Fibroblast of lung (primary cell): ENCODE results near the gene ZNF736. TPM values are rescaled to one million over a fixed set of nuclear protein-coding genes. Genes with fewer than 3 reads are reported as not detected.

Experiments
- DNase-seq, 2 donors: peaks; one replicate each; pipeline versions ENCODE4 v3.0.0 to v3.0.0-alpha.2; 2010; ENCODE audit warnings: low read depth in 2 of 2
- H2AFZ ChIP-seq: 2 replicates; pipeline ENCODE4 v1.5.1; 2012; ENCODE audit warnings: low read length, control low read depth, inconsistent platforms
- H3K27ac ChIP-seq: 2 replicates; pipeline ENCODE4 v1.5.1; 2011; ENCODE audit warnings: low read length, control low read depth; ENCODE audit not compliant: insufficient read depth
- H3K27me3 ChIP-seq: 2 replicates; pipeline ENCODE4 v1.5.1; 2011; ENCODE audit warnings: mild to moderate bottlenecking, low read length; ENCODE audit not compliant: control insufficient read depth, insufficient read depth
- H3K36me3 ChIP-seq: 2 replicates; pipeline ENCODE4 v1.5.1; 2011; ENCODE audit warnings: low read length; ENCODE audit not compliant: control insufficient read depth, insufficient read depth
- H3K4me1 ChIP-seq: 2 replicates; pipeline ENCODE4 v1.5.1; 2011; ENCODE audit warnings: low read length; ENCODE audit not compliant: control insufficient read depth, insufficient read depth; ENCODE audit errors: extremely low read depth
- H3K4me2 ChIP-seq: 2 replicates; pipeline ENCODE4 v1.5.1; 2011; ENCODE audit warnings: low read length, control low read depth; ENCODE audit not compliant: insufficient read depth; ENCODE audit errors: extremely low read depth
- H3K4me3 ChIP-seq, 4 experiments: fragments of 200-600 bp in 1 of 4; sonication (generic) in 1 of 4; replicated peaks in 1 of 4; 2 replicates each; pipeline ENCODE4 v1.5.1; 2011 to 2016; ENCODE audit warnings: low read length in 4 of 4, low read depth in 3 of 4, mild to moderate bottlenecking in 3 of 4, control low read depth in 2 of 4, inconsistent platforms in 1 of 4, mixed read lengths in 1 of 4; ENCODE audit not compliant: insufficient read depth in 1 of 4; ENCODE audit errors: control extremely low read depth in 1 of 4
- H3K79me2 ChIP-seq: 2 replicates; pipeline ENCODE4 v1.5.1; 2012; ENCODE audit warnings: mild to moderate bottlenecking, low read length, inconsistent platforms; ENCODE audit not compliant: control insufficient read depth, insufficient read depth
- H3K9ac ChIP-seq: 2 replicates; pipeline ENCODE4 v1.5.1; 2011; ENCODE audit warnings: mild to moderate bottlenecking, low read length, control low read depth; ENCODE audit not compliant: insufficient read depth
- H3K9me3 ChIP-seq: 2 replicates; pipeline ENCODE4 v1.5.1; 2012; ENCODE audit warnings: low read depth, low read length; ENCODE audit not compliant: control insufficient read depth, insufficient read depth
- H4K20me1 ChIP-seq: 2 replicates; pipeline ENCODE4 v1.5.1; 2011; ENCODE audit warnings: low read length; ENCODE audit not compliant: control insufficient read depth, insufficient read depth; ENCODE audit errors: extremely low read depth
- CTCF ChIP-seq, 2 donors: IDR thresholded peaks in 1 of 2; conservative IDR thresholded peaks in 1 of 2; 1 replicate in 1 of 2; 2 replicates in 1 of 2; pipeline ENCODE4 v1.5.1; 2011 to 2012; ENCODE audit warnings: low read length in 2 of 2, control low read depth in 1 of 2, inconsistent platforms in 1 of 2, low read depth in 1 of 2, mild to moderate bottlenecking in 1 of 2
- EZH2 ChIP-seq: IDR thresholded peaks from 2 replicates; pipeline ENCODE4 v1.5.1; 2012; ENCODE audit warnings: low read length, control low read depth, mild to moderate bottlenecking; ENCODE audit errors: missing control alignments
- polyA minus RNA-seq: library from RNA; depleted of rRNA, polyadenylated mRNA; stranded (reverse); fragments of >200 nt; gene quantifications from 2 replicates; pipeline ENCODE4 v1.2.3, GENCODE V29; 2011; ENCODE audit warnings: low replicate concordance
- polyA plus RNA-seq, 2 donors: library from polyadenylated mRNA; depleted of rRNA in 1 of 2; stranded (reverse) in 1 of 2; unstranded in 1 of 2; fragments of >200 nt; gene quantifications; 2 replicates each; pipeline ENCODE4 v1.2.1, GENCODE V29; 2011 to 2012; ENCODE audit warnings: missing spikeins in 1 of 2
- total RNA-seq: library from RNA; depleted of rRNA; stranded (reverse); fragments of >200 nt; gene quantifications from 2 replicates; pipeline ENCODE4 v1.2.1, GENCODE V29; 2014

ZNF736 gene
- 5.9 and 10.2 TPM in 2 replicates for total RNA-seq
- 4.3 and 4.5 TPM in 2 replicates for polyA plus RNA-seq
- 2.1 and 2.5 TPM in 2 replicates for polyA plus RNA-seq (2012)
- 1.8 and 6.3 TPM in 2 replicates for polyA minus RNA-seq

- Histone ChIP-seq H3K36me3 (no peaks in the 10 kb centered on the region), H3K27me3 (no peaks in the 10 kb centered on the region), H3K4me1 (no peaks in the 10 kb centered on the region), H3K4me2 (peak within 1 kb of the TSS; percentile 49), H2AFZ (peak within 1 kb of the TSS; percentile 91), H4K20me1 (no peaks in the 10 kb centered on the region), H3K9ac (peak within 1 kb of the TSS; percentile 87), H3K9me3 (no peaks in the 10 kb centered on the region), H3K79me2 (peaks cover 21% of the 10 kb centered on the region), H3K27ac (peak within 1 kb of the TSS; percentile 91), H3K4me3 (peak within 1 kb of the TSS; percentile 67 to 96 (median 86))
- TF ChIP-seq CTCF (conservative IDR thresholded peaks at IDR 0.05 in 1 of 2, IDR thresholded peaks at IDR 0.05 in 1 of 2; ENCODE audit: low read depth in 1 of 2, low read length in 2 of 2) (no peak), EZH2 (no peak)
- peak; percentile 95 for DNase-seq
Measured at GRCh38 chr7:64313740-64314491, at the start of gene ZNF736. Gene ZNF736, plus strand, starts transcription at chr7:64313961. Its CDS starts 190 bp downstream, at chr7:64314151.

DNA sequence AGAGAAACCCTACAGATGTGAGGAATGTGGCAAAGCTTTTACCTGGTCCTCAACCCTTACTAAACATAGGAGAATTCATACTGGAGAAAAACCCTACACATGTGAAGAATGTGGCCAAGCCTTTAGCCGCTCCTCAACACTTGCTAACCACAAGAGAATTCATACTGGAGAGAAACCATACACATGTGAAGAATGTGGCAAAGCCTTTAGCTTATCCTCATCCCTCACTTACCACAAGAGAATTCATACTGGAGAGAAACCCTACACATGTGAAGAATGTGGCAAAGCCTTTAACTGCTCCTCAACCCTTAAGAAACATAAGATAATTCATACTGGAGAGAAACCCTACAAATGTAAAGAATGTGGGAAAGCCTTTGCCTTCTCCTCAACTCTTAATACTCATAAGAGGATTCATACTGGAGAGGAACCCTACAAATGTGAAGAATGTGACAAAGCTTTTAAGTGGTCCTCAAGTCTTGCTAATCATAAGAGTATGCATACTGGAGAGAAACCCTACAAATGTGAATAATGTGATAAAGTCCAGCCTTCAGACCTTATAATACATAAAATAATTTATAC, 47.3 kb upstream of the ZNF736 start:
- no peak for TF ChIP-seq CTCF (conservative IDR thresholded peaks at IDR 0.05 in 1 of 2, IDR thresholded peaks at IDR 0.05 in 1 of 2; ENCODE audit: low read depth in 1 of 2, low read length in 2 of 2)
- TF ChIP-seq EZH2 = no peak
- Histone ChIP-seq H3K27ac (no peak overlapping the region), H3K4me2 (no peak overlapping the region), H3K36me3 (no peaks in the 10 kb centered on the region), H4K20me1 (no peaks in the 10 kb centered on the region), H3K4me1 (no peaks in the 10 kb centered on the region), H3K9ac (no peak overlapping the region), H2AFZ (no peak overlapping the region), H3K4me3 (no peak overlapping the region), H3K79me2 (no peaks in the 10 kb centered on the region), H3K27me3 (no peaks in the 10 kb centered on the region), H3K9me3 (no peaks in the 10 kb centered on the region)
- no peak for DNase-seq

GRCh38 chr7:64277630-64278029, 36.1 kb upstream of the ZNF736 start:
- Histone ChIP-seq H3K4me2 (no peak overlapping the region), H2AFZ (no peak overlapping the region), H3K4me1 (no peaks in the 10 kb centered on the region), H3K4me3 (no peak overlapping the region), H3K27me3 (no peaks in the 10 kb centered on the region), H3K9ac (no peak overlapping the region), H3K9me3 (no peaks in the 10 kb centered on the region), H4K20me1 (no peaks in the 10 kb centered on the region), H3K27ac (no peak overlapping the region), H3K79me2 (no peaks in the 10 kb centered on the region), H3K36me3 (no peaks in the 10 kb centered on the region)
- TF ChIP-seq EZH2 (no peak), CTCF (conservative IDR thresholded peaks at IDR 0.05 in 1 of 2, IDR thresholded peaks at IDR 0.05 in 1 of 2; ENCODE audit: low read depth in 1 of 2, low read length in 2 of 2) (no peak)
- DNase-seq = no peak
